ENCODE results near the gene RPS13. TPM values are rescaled to one million over a fixed set of nuclear protein-coding genes. Genes with fewer than 3 reads are reported as not detected.
A peak's percentile ranks its signal among the peaks of the same experiment; 100 is the strongest.
"Not testable (repeated sequence)": the region's sequence is repeated elsewhere in the genome, so short reads cannot be mapped to it uniquely, and the experiment has no call there.

Gene RPS13
- polyA plus RNA-seq, result 1,000 to 10,000 TPM; 1,293 to 2,727 (median 1,833) TPM
- long read RNA-seq, donor 1, transcript RPS13-207 (2 exons, 594 nt), result minor isoform, 55 of 4,341 reads
- long read RNA-seq, donor 1, transcript RPS13-202 (6 exons, 646 nt), result major isoform, 3,407 of 4,341 reads
- long read RNA-seq, donor 1, transcript RPS13-208 (3 exons, 746 nt), result minor isoform, 215 of 4,341 reads
- long read RNA-seq, donor 1, transcript RPS13-203 (5 exons, 664 nt), result minor isoform, 155 of 4,341 reads
- long read RNA-seq, donor 1, partial matches to known transcripts, result 329 of 4,341 reads
- long read RNA-seq, donor 1, other reads (novel, unspliced or antisense), result 132 of 4,341 reads
- long read RNA-seq, donor 2, transcript RPS13-208 (3 exons, 746 nt), result minor isoform, 40 of 952 reads
- long read RNA-seq, donor 2, transcript RPS13-203 (5 exons, 664 nt), result minor isoform, 34 of 952 reads
- long read RNA-seq, donor 2, transcript RPS13-202 (6 exons, 646 nt), result major isoform, 775 of 952 reads
- long read RNA-seq, donor 2, transcript RPS13-207 (2 exons, 594 nt), result minor isoform, 10 of 952 reads
- long read RNA-seq, donor 2, partial matches to known transcripts, result 46 of 952 reads
- long read RNA-seq, donor 2, other reads (novel, unspliced or antisense), result 35 of 952 reads
- long read RNA-seq, donor 3, transcript RPS13-203 (5 exons, 664 nt), result minor isoform, 83 of 1,699 reads
- long read RNA-seq, donor 3, transcript RPS13-202 (6 exons, 646 nt), result major isoform, 1,174 of 1,699 reads
- long read RNA-seq, donor 3, transcript RPS13-207 (2 exons, 594 nt), result minor isoform, 33 of 1,699 reads
- long read RNA-seq, donor 3, transcript RPS13-208 (3 exons, 746 nt), result minor isoform, 176 of 1,699 reads
- long read RNA-seq, donor 3, partial matches to known transcripts, result 179 of 1,699 reads
- long read RNA-seq, donor 3, other reads (novel, unspliced or antisense), result 45 of 1,699 reads
- long read RNA-seq, donor 4, transcript RPS13-202 (6 exons, 646 nt), result major isoform, 51 of 57 reads
- long read RNA-seq, donor 4, partial matches to known transcripts, result 0 of 57 reads
- long read RNA-seq, donor 4, other reads (novel, unspliced or antisense), result 0 of 57 reads
- long read RNA-seq, donor 5, transcript RPS13-208 (3 exons, 746 nt), result minor isoform, 52 of 403 reads
- long read RNA-seq, donor 5, transcript RPS13-207 (2 exons, 594 nt), result minor isoform, 11 of 403 reads
- long read RNA-seq, donor 5, transcript RPS13-203 (5 exons, 664 nt), result minor isoform, 37 of 403 reads
- long read RNA-seq, donor 5, transcript RPS13-202 (6 exons, 646 nt), result major isoform, 261 of 403 reads
- long read RNA-seq, donor 5, partial matches to known transcripts, result 31 of 403 reads
- long read RNA-seq, donor 5, other reads (novel, unspliced or antisense), result 7 of 403 reads
- long read RNA-seq, donor 6, transcript RPS13-208 (3 exons, 746 nt), result minor isoform, 60 of 1,444 reads
- long read RNA-seq, donor 6, transcript RPS13-207 (2 exons, 594 nt), result minor isoform, 11 of 1,444 reads
- long read RNA-seq, donor 6, transcript RPS13-202 (6 exons, 646 nt), result major isoform, 1,165 of 1,444 reads
- long read RNA-seq, donor 6, transcript RPS13-203 (5 exons, 664 nt), result minor isoform, 48 of 1,444 reads
- long read RNA-seq, donor 6, partial matches to known transcripts, result 111 of 1,444 reads
- long read RNA-seq, donor 6, other reads (novel, unspliced or antisense), result 40 of 1,444 reads
- long read RNA-seq, donor 7, result 0 reads
- long read RNA-seq, donor 8, transcript RPS13-208 (3 exons, 746 nt), result minor isoform, 9 of 273 reads
- long read RNA-seq, donor 8, transcript RPS13-203 (5 exons, 664 nt), result minor isoform, 10 of 273 reads
- long read RNA-seq, donor 8, transcript RPS13-202 (6 exons, 646 nt), result major isoform, 244 of 273 reads
- long read RNA-seq, donor 8, partial matches to known transcripts, result 7 of 273 reads
- long read RNA-seq, donor 8, other reads (novel, unspliced or antisense), result 0 of 273 reads
- long read RNA-seq, donor 9, transcript RPS13-207 (2 exons, 594 nt), result minor isoform, 6 of 408 reads
- long read RNA-seq, donor 9, transcript RPS13-203 (5 exons, 664 nt), result minor isoform, 14 of 408 reads
- long read RNA-seq, donor 9, transcript RPS13-208 (3 exons, 746 nt), result minor isoform, 18 of 408 reads
- long read RNA-seq, donor 9, transcript RPS13-202 (6 exons, 646 nt), result major isoform, 339 of 408 reads
- long read RNA-seq, donor 9, partial matches to known transcripts, result 13 of 408 reads
- long read RNA-seq, donor 9, other reads (novel, unspliced or antisense), result 14 of 408 reads
- long read RNA-seq, donor 10, transcript RPS13-203 (5 exons, 664 nt), result minor isoform, 82 of 2,258 reads
- long read RNA-seq, donor 10, transcript RPS13-202 (6 exons, 646 nt), result major isoform, 1,797 of 2,258 reads
- long read RNA-seq, donor 10, transcript RPS13-204 (6 exons, 561 nt), result minor isoform, 14 of 2,258 reads
- long read RNA-seq, donor 10, transcript RPS13-208 (3 exons, 746 nt), result minor isoform, 102 of 2,258 reads
- long read RNA-seq, donor 10, partial matches to known transcripts, result 164 of 2,258 reads
- long read RNA-seq, donor 10, other reads (novel, unspliced or antisense), result 68 of 2,258 reads

DNA sequence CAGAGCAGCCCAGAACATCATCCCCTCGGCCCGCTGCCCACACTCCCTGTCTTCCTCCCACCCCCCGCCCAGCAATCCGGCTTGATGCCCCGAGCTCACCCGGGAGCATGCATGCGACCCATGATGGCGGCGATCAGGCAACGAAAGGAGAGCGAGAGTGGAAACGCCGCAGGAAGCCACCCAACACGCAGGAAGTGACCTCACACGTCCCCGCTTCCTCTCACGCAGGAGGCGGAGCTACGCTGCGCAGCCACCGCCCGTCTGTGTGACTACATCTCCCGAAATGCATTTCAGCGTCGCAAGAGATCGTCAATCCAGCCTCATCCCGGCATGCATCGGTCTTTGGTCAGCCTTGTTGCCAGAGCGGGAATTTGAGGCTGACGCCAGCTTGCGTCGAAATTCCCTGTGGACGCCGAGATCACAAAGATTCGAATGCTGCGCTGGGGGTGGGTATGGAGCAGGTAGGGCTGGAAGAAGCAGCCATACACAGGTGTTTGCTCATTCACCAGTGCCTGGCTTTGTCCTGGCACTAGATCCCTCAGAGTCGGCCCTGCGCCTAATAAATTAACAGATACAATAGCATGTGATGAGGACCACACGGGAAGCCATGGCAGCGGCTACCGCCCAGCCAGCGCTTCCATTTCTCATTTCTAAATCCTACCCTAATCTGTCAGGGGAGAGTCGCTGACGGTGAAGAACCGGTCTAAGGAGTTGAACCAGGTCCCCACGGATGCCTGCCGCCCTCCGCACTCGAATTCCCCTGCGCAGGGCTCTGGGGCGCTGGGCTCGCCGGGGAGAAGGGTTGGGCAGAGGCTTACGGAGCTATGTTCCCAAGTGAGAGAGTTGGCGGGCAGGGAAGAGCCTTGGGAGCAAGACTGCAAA, at the start of gene RPS13:
TSS of gene RPS13 (minus strand) at position 148 of the 882 bp plus-strand sequence. CDS start at position 122, 26 bp downstream.
- Histone ChIP-seq H3K36me3 (ENCODE audit: control insufficient read depth in 3 of 3, insufficient read depth in 2 of 3, low read depth in 1 of 3, low read length in 3 of 3) (peaks cover 4 to 15% (median 8%) of the 10 kb centered on the region in 3 donors), H3K4me1 (ENCODE audit: control insufficient read depth in 3 of 3, insufficient read depth in 2 of 3, low read depth in 1 of 3, low read length in 2 of 3) (peaks cover 0 to 15% (median 8%) of the 10 kb centered on the region in 3 donors), H3K27me3 (ENCODE audit: control insufficient read depth in 3 of 3, insufficient read depth in 3 of 3, low read length in 3 of 3) (no peaks in the 10 kb centered on the region), H3K4me3 (ENCODE audit: low read depth in 1 of 3, low read length in 3 of 3) (peak within 1 kb of the TSS; percentile 72 to 99 (median 89)), H3K9me3 (ENCODE audit: control insufficient read depth in 2 of 2, insufficient read depth in 1 of 2, low read depth in 1 of 2, low read length in 1 of 2) (no peaks in the 10 kb centered on the region), H3K27ac (ENCODE audit: low read depth in 1 of 3, low read length in 2 of 3) (peak within 1 kb of the TSS; percentile 82 to 95 (median 88))
- DNase-seq, result peak; percentile 99
- WGBS, 3 donors, result 0% methylated on average over 55 of the region's 55 CpGs
- no peak for FAIRE-seq

DNA sequence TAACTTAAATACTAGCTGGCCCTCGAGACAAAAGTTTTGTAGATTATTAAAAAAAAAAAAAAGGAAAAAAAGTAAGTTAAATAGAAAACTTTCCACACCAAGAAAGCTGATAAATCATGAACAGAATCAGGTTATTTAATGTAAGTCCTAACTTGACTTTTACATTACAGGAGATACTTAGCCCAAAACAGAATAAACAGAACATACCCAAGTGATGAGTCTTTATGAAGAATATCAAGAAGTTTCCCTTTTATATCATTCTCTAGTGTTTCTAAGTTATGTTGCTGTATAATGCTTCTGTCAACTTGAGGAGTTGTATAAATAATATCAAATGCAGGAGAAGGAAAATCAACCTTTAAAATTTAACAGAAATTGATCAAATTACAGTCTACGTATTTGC, 44.5 kb upstream of the RPS13 start:
- Histone ChIP-seq H3K36me3 (ENCODE audit: control insufficient read depth in 3 of 3, insufficient read depth in 2 of 3, low read depth in 1 of 3, low read length in 3 of 3) (peaks cover 0 to 27% (median 0%) of the 10 kb centered on the region in 3 donors), H3K27ac (ENCODE audit: low read depth in 1 of 3, low read length in 2 of 3) (no peak overlapping the region), H3K9me3 (ENCODE audit: control insufficient read depth in 2 of 2, insufficient read depth in 1 of 2, low read depth in 1 of 2, low read length in 1 of 2) (no peaks in the 10 kb centered on the region), H3K27me3 (ENCODE audit: control insufficient read depth in 3 of 3, insufficient read depth in 3 of 3, low read length in 3 of 3) (no peaks in the 10 kb centered on the region), H3K4me1 (ENCODE audit: control insufficient read depth in 3 of 3, insufficient read depth in 2 of 3, low read depth in 1 of 3, low read length in 2 of 3) (no peaks in the 10 kb centered on the region), H3K4me3 (ENCODE audit: low read depth in 1 of 3, low read length in 3 of 3) (no peak overlapping the region)
- WGBS, 3 donors, result 96 to 100% (median 97%) methylated on average over 2 of the region's 2 CpGs
- FAIRE-seq, result no peak
- DNase-seq, result no peak

DNA sequence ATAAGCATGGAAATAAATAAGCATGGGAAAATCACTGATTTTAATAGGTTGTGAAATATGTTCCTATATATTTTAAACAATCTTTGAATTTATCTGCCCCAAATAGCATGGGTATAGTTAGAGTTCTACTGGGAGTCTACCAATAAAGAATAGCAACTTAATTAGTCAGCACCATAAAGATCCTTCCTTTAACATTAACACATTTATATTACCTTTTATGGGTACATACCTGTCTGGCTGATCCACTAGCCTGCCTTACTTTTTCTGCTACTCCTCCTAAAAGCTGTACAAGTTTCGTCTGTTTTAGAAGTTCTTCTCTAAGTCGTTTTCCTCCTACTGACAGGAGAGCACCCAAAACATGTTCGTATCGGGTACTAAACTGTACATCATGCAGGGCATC, 39.8 kb upstream of the RPS13 start:
- no peak overlapping the region for H3K27ac ChIP-seq (ENCODE audit: low read depth in 1 of 3, low read length in 2 of 3)
- WGBS, 3 donors, result 92 to 99% (median 98%) methylated on average over 4 of the region's 4 CpGs
- FAIRE-seq, result no peak
- no peaks in the 10 kb centered on the region for H3K9me3 ChIP-seq (ENCODE audit: control insufficient read depth in 2 of 2, insufficient read depth in 1 of 2, low read depth in 1 of 2, low read length in 1 of 2)
- H3K4me3 ChIP-seq (ENCODE audit: low read depth in 1 of 3, low read length in 3 of 3), result no peak overlapping the region
- DNase-seq, result no peak
- peaks cover 0 to 24% (median 2%) of the 10 kb centered on the region in 3 donors for H3K36me3 ChIP-seq (ENCODE audit: control insufficient read depth in 3 of 3, insufficient read depth in 2 of 3, low read depth in 1 of 3, low read length in 3 of 3)
- no peaks in the 10 kb centered on the region for H3K27me3 ChIP-seq (ENCODE audit: control insufficient read depth in 3 of 3, insufficient read depth in 3 of 3, low read length in 3 of 3)
- no peaks in the 10 kb centered on the region for H3K4me1 ChIP-seq (ENCODE audit: control insufficient read depth in 3 of 3, insufficient read depth in 2 of 3, low read depth in 1 of 3, low read length in 2 of 3)

DNA sequence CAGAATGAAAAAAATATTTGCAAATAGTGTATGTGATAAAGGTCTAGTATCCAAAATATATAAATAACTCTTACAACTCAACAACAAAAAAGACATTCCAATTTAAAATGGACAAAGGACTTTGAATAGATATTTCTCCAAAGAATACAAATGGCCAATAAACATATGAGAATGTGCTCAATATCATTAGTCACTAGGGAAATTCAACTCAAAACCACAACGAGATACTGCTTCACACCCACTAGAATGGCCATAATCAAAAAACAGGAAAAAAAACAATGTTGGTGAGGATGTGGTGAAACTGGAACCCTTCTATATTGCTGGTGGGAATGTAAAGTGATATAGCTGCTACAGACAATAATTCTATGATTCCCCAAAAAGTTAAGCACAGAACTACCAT, 38.6 kb upstream of the RPS13 start:
- no peaks in the 10 kb centered on the region for H3K27me3 ChIP-seq (ENCODE audit: control insufficient read depth in 3 of 3, insufficient read depth in 3 of 3, low read length in 3 of 3)
- no peak overlapping the region for H3K4me3 ChIP-seq (ENCODE audit: low read depth in 1 of 3, low read length in 3 of 3)
- FAIRE-seq (peak; percentile 51), DNase-seq (no peak)
- peaks cover 0 to 29% (median 2%) of the 10 kb centered on the region in 3 donors for H3K36me3 ChIP-seq (ENCODE audit: control insufficient read depth in 3 of 3, insufficient read depth in 2 of 3, low read depth in 1 of 3, low read length in 3 of 3)
- no peak overlapping the region for H3K27ac ChIP-seq (ENCODE audit: low read depth in 1 of 3, low read length in 2 of 3)
- no peaks in the 10 kb centered on the region for H3K4me1 ChIP-seq (ENCODE audit: control insufficient read depth in 3 of 3, insufficient read depth in 2 of 3, low read depth in 1 of 3, low read length in 2 of 3)
- WGBS, 3 donors, result 71 to 97% (median 72%) methylated on average over 1 of the region's 1 CpG
- H3K9me3 ChIP-seq (ENCODE audit: control insufficient read depth in 2 of 2, insufficient read depth in 1 of 2, low read depth in 1 of 2, low read length in 1 of 2), result no peaks in the 10 kb centered on the region

DNA sequence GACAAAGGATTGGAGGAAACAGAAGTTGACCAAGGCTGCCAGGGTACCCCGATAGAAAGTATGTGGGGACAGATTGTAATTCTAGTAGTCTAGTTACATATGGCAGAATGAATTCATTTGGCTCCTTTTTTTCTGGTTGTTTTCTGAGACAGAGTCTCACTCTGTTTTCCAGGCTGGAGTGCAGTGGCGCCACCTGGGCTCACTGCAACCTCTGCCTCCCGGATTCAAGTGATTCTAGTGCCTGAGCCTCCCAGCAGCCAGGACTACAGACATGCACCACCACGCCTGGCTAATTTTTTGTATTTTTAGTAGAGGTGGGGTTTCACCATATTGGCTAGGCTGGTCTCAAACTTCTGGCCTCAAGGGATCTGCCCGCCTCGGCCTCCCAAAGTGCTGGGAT, 30.3 kb upstream of the RPS13 start:
- H3K4me3 ChIP-seq (ENCODE audit: low read depth in 1 of 3, low read length in 3 of 3); H3K9me3 ChIP-seq (ENCODE audit: control insufficient read depth in 2 of 2, insufficient read depth in 1 of 2, low read depth in 1 of 2, low read length in 1 of 2); H3K4me1 ChIP-seq (ENCODE audit: control insufficient read depth in 3 of 3, insufficient read depth in 2 of 3, low read depth in 1 of 3, low read length in 2 of 3); H3K27me3 ChIP-seq (ENCODE audit: control insufficient read depth in 3 of 3, insufficient read depth in 3 of 3, low read length in 3 of 3); H3K27ac ChIP-seq (ENCODE audit: low read depth in 1 of 3, low read length in 2 of 3); DNase-seq; FAIRE-seq: not testable (repeated sequence)
- WGBS, 3 donors, result 89 to 90% (median 89%) methylated on average over 6 of the region's 6 CpGs
- H3K36me3 ChIP-seq (ENCODE audit: control insufficient read depth in 3 of 3, insufficient read depth in 2 of 3, low read depth in 1 of 3, low read length in 3 of 3), result peaks cover 15 to 50% (median 16%) of the 10 kb centered on the region in 3 donors

DNA sequence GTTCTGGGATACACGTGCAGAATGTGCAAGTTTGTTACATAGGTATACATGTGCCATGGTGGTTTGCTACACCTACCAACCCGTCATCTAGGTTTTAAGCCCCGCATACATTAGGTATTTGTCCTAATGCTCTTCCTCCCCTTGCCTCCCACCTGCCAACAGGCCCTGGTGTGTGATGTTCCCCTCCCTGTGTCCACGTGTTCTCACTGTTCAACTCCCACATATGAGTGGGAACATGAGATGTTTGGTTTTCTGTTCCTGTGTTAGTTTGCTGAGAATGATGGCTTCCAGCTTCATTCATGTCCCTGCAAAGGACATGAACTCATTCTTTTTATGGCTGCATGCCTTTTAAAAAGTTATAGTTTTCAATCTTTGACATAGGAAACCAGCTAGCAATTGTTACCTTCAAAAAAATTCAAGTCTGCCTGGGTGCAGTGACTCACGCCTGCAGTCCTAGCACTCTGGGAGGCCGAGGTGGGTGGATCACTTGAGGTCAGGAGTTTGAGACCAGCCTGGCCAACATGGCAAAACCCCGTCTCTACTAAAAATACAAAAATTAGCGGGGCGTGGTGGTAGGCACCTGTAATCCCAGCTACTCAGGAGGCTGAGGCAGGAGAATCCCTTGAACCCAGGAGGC, 28.1 kb upstream of the RPS13 start:
- FAIRE-seq; H3K27ac ChIP-seq (ENCODE audit: low read depth in 1 of 3, low read length in 2 of 3): not testable (repeated sequence)

More for the DNA sequence above, 28.1 kb upstream of the RPS13 start:
- peaks cover 16 to 41% (median 18%) of the 10 kb centered on the region in 3 donors for H3K36me3 ChIP-seq (ENCODE audit: control insufficient read depth in 3 of 3, insufficient read depth in 2 of 3, low read depth in 1 of 3, low read length in 3 of 3)
- 95 to 99% (median 97%) methylated on average over 9 of the region's 9 CpGs for WGBS, 3 donors
- H3K4me3 ChIP-seq (ENCODE audit: low read depth in 1 of 3, low read length in 3 of 3); H3K9me3 ChIP-seq (ENCODE audit: control insufficient read depth in 2 of 2, insufficient read depth in 1 of 2, low read depth in 1 of 2, low read length in 1 of 2); DNase-seq; H3K27me3 ChIP-seq (ENCODE audit: control insufficient read depth in 3 of 3, insufficient read depth in 3 of 3, low read length in 3 of 3); H3K4me1 ChIP-seq (ENCODE audit: control insufficient read depth in 3 of 3, insufficient read depth in 2 of 3, low read depth in 1 of 3, low read length in 2 of 3): not testable (repeated sequence)

Measured in small intestine (tissue), 16 donors.